Muscle layer of colon (tissue), 2 donors: ENCODE data around the gene SERPIND1.

ENCODE experiments used
- H3K27ac ChIP-seq: one replicate; pipeline ENCODE4 v1.7.0; 2013; ENCODE audit warnings: low read depth, mild to moderate bottlenecking, low read length, moderate library complexity
- H3K27me3 ChIP-seq, 2 donors: one replicate each; pipeline ENCODE4 v1.7.0; 2013; ENCODE audit warnings: low read length in 2 of 2, mild to moderate bottlenecking in 2 of 2; ENCODE audit not compliant: insufficient read depth in 2 of 2, control insufficient read depth in 1 of 2
- H3K36me3 ChIP-seq: one replicate; pipeline ENCODE4 v1.7.0; 2013; ENCODE audit warnings: mild to moderate bottlenecking, low read length; ENCODE audit not compliant: insufficient read depth
- H3K4me1 ChIP-seq: one replicate; pipeline ENCODE4 v1.7.0; 2013; ENCODE audit warnings: mild to moderate bottlenecking, low read length; ENCODE audit not compliant: insufficient read depth
- H3K4me3 ChIP-seq, 2 donors: one replicate each; pipeline ENCODE4 v1.7.0; 2013; ENCODE audit warnings: low read length in 2 of 2, low read depth in 1 of 2, mild to moderate bottlenecking in 1 of 2, moderate library complexity in 1 of 2
- H3K9ac ChIP-seq: one replicate; pipeline ENCODE4 v1.7.0; 2013; ENCODE audit warnings: low read length
- H3K9me3 ChIP-seq: one replicate; pipeline ENCODE4 v1.7.0; 2013; ENCODE audit warnings: mild to moderate bottlenecking, low read length
- donor health status: abdominal sarcoma.
- donor health status: Adenocarcinoma of cecum.

The SERPIND1 gene

DNA sequence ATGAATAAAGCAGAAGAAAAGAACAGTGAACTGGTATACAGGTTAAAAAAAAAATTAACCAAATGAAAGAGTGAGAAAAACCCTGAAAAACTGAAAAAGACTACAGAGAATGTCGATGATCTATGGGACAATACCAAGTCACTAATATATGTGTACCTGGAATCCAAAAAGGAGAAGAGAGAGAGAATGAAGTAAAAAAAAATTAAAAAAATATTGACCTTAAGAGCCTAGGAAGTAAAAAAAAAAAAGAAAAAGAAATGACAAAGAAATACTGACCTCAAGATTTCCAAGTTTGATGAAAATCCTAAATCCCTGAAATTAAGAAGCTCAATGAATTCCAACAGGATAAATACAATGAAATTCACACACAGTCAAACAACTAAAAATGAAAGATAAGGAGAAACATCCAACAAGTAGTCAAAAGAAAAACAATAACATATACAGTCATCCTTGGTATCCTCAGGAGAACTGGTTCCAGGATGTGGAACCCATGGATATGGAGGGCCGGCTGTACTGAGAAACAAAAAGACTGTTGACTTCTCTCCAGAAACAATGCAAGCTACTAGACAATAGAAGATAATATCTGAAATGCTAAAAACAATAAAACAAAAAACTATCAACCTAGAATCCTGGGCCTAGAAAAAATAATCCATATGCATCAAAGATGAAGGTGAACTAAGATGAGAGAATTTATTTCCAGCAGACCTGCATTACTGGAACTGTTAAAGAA is 33.5 kb upstream of the SERPIND1 start:
- H3K9ac ChIP-seq = no peak overlapping the region
- H3K27me3 ChIP-seq = no peaks in the 10 kb centered on the region
- peaks cover 5% of the 10 kb centered on the region for H3K9me3 ChIP-seq
- no peaks in the 10 kb centered on the region for H3K4me1 ChIP-seq
- no peak overlapping the region for H3K4me3 ChIP-seq
- H3K36me3 ChIP-seq = peaks cover 50% of the 10 kb centered on the region
- no peak overlapping the region for H3K27ac ChIP-seq

DNA sequence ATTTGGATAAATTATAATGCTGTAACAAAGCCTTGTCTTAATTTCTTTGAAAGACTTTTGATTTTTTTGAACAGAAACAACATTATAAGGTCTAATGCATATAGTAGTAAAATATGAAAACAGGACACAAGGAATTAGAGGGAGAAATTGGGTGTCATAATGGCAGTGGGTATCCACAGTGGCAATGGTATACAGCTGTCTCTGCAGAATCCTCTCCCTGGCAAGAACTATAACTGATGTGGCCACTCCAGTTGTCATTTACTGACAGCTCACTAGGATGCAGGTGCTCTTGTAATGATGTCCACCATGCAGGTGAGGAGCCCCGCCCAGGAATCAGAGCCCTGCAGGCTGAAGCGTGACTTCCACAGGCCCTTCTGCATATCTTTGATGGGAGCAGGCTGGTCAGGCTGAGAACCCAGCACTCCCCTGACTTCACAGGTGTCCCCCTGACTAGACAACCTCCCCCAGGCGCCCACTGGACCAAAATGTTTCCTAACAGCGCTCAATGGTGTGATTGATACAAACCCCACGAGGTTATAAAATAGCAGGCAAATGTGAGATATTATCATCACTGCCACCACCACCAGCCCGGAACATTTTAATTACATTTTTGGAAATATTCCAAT is 32.8 kb upstream of the SERPIND1 start:
- H3K4me1 ChIP-seq = no peaks in the 10 kb centered on the region
- H3K9me3 ChIP-seq = peaks cover 5% of the 10 kb centered on the region
- no peak overlapping the region for H3K4me3 ChIP-seq
- H3K27me3 ChIP-seq = no peaks in the 10 kb centered on the region
- no peak overlapping the region for H3K27ac ChIP-seq
- H3K9ac ChIP-seq = no peak overlapping the region
- peaks cover 50% of the 10 kb centered on the region for H3K36me3 ChIP-seq

DNA sequence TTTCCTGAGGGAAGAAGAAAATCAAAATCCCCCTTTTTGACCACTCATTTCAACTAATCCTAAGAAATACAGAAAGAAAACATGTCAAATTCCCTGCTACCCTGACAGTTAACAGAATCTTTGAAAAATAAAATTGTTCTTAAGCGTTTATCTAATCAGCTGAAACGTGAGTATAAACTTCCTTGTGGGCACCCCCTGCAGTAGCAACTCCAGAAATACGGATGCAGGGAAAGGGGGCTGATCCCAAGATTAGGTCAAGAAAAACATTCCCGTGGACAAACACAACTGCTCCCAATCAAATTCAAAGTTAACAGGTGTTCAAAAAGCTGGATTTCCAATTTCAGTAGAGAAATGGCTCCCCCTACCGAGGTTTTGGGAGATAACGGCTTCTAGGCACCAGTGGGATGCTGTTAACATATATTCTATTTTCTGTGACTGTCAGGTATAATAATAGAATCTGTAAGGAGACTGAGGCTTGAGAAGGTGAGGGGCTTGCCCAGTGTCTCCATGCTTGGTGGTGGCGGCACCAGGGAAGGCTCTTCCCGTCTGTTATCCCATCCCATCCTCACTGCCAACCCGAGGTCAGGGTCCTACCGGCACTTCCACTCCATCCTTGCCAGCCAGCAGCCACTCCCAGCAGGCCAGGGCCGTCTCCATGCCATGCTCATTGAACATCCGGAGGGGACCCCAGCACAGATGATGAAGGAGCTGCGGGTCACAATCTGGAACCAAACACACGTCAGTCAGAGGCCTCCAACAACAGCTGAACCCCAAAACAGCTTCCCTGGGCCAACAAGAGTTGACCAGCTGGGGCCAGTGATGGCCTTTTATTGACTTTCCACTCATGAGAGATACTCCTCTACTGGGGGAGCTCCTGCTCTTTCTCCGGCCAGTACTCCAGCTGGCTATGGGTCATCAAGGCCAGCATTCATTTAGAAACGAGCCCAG is 32.0 kb upstream of the SERPIND1 start:
- Histone ChIP-seq H3K36me3 (peaks cover 55% of the 10 kb centered on the region), H3K4me3 (no peak overlapping the region), H3K9ac (no peak overlapping the region), H3K27me3 (no peaks in the 10 kb centered on the region), H3K9me3 (peaks cover 5% of the 10 kb centered on the region), H3K4me1 (no peaks in the 10 kb centered on the region), H3K27ac (no peak overlapping the region)

DNA sequence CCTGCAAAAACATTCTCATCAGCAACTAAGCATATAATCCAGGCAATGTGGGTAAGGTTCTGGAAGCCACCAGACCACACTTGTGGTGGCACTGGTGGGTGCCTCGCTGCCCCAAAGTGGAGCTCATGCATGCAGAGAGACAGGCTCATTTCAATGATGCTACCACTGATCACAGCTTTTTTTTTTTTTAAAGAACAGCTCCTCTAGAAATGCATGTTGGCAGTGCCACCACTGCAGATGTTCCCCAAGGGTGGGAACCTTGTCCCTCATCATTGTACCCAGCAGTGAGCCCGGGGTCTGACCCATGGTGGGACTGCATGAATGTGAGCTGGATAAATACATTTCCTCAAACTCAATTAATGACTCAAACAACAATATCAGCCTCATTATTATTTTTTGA is 31.1 kb upstream of the SERPIND1 start:
- Histone ChIP-seq H3K27ac (no peak overlapping the region), H3K9me3 (peaks cover 5% of the 10 kb centered on the region), H3K27me3 (no peaks in the 10 kb centered on the region), H3K9ac (no peak overlapping the region), H3K36me3 (peaks cover 62% of the 10 kb centered on the region), H3K4me3 (no peak overlapping the region), H3K4me1 (no peaks in the 10 kb centered on the region)

DNA sequence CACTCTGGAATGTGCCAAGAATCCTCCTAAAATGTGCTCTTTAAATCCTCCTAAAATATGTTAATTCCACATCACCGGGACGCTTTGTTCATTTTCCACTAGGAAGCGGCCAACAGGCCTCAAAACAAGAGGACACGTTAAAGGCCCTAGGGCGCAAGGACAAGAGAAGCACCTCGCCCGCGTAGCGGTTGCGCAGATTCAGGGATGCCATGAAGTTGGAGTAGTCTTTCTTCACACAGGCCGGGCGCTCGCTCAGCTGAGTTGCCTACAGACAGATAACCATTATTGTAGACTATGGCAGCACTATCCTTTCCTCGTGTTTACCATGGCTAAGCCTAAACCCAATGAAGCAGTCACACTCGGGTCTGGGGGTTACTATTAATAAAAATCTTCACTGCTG is 29.5 kb upstream of the SERPIND1 start:
- no peak overlapping the region for H3K4me3 ChIP-seq
- no peak overlapping the region for H3K27ac ChIP-seq
- no peak overlapping the region for H3K9ac ChIP-seq
- H3K4me1 ChIP-seq = no peaks in the 10 kb centered on the region
- H3K36me3 ChIP-seq = peaks cover 68% of the 10 kb centered on the region
- no peaks in the 10 kb centered on the region for H3K27me3 ChIP-seq
- H3K9me3 ChIP-seq = peaks cover 5% of the 10 kb centered on the region

DNA sequence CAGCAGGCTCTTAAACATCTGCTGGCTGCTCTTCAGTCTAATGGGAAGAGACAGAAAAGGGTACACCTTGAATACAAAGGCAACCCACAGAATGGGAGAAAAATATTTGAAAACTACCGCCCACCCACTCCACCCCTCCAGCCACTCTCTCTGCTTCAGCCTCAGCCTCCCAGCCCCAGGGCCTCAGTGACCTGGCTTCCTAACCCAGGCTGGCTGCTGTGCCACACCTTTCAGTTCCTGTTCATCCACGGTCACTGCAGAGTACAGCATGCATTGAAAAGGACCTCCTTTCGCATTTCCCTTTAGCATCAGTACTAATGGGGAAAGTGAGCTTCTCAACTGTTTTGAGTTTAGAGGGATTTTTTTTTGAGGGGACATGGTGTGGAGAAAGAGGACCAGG is 28.8 kb upstream of the SERPIND1 start:
- no peak overlapping the region for H3K4me3 ChIP-seq
- no peak overlapping the region for H3K9ac ChIP-seq
- peaks cover 5% of the 10 kb centered on the region for H3K9me3 ChIP-seq
- H3K27ac ChIP-seq = no peak overlapping the region
- no peaks in the 10 kb centered on the region for H3K4me1 ChIP-seq
- H3K36me3 ChIP-seq = peaks cover 74% of the 10 kb centered on the region
- H3K27me3 ChIP-seq = no peaks in the 10 kb centered on the region

DNA sequence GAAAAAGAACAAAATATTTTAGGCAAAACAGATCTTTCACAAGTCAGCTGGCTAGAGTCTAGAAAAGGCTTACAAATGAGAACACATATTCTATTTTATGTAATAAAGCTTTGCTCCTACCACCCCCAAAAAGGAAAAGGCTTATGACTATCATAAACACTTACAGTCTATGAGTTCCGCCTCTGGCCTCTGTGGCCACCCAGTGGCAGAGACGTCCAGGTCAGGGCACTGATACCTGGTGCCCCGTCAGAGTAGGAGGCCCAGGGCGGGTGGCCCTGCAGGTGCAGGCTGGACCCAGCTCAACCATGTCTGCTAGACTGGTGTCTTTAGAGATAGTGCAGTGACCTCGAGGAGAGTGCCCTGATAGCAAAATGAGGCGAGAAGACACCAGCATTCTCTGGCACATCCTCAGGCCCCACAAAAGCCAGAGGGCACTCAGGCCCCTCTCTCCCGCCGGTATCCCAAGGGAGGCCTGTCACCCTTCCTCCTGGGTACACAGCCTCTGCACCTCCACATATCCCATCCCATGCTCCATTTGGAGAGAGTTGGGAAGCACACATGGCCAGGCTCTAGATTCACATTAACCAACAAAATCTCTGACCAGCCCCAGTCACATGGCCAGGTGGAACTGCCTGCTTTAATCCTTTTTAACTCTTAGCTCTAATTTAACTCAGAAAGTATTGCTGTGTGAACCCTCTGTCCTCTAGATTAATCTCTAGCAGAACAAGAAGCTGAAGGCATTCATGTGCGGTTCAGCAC is 27.3 kb upstream of the SERPIND1 start:
- Histone ChIP-seq H3K9me3 (no peaks in the 10 kb centered on the region), H3K27ac (no peak overlapping the region), H3K36me3 (peaks cover 68% of the 10 kb centered on the region)

DNA sequence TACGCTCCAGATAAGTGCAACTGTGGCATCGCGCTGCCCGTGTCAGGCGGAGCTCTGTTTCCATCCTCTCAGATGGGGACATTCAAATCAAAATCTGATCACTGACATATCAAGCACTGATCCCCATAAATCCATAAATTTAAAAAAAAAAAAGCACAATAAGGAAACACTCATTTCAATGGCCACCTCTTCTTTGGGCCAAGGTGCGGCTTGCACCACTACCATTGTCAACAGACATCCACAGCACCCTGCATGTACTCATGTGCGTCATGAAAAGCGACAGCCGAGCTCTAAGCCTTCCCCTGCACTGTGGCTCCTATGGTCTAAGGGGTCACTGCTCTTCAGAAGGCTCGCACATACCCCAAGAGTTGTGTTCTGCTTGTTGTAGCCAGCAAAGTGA is 26.7 kb upstream of the SERPIND1 start:
- no peak overlapping the region for H3K27ac ChIP-seq
- peaks cover 70% of the 10 kb centered on the region for H3K36me3 ChIP-seq

More for the DNA sequence above, 27.3 kb upstream of the SERPIND1 start:
- Histone ChIP-seq H3K9ac (no peak overlapping the region), H3K27me3 (no peaks in the 10 kb centered on the region), H3K4me3 (no peak overlapping the region), H3K4me1 (peaks cover 10% of the 10 kb centered on the region)

DNA sequence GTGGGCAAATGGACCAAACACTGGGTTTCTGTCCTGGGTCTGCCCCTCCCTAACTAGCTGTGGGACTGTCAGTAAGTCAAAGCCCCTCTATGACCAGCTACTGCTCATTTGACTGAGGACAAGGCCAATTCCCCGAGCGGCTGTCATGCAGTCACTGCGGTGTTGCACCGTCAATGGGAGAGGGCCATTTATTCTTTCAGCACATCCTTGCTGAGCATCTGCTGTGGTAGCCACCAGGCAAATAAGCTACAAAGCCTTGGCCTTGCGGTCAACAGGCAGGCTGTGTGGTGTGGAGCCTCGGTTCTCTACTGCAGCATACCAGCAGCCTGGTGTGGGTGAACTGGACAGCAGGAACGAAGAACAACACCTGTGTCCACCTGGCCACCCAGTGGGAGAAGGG is 25.8 kb upstream of the SERPIND1 start:
- H3K27ac ChIP-seq = peak overlapping the region; percentile 24

More for the DNA sequence above, 26.7 kb upstream of the SERPIND1 start:
- H3K9ac ChIP-seq = no peak overlapping the region
- H3K4me1 ChIP-seq = peaks cover 10% of the 10 kb centered on the region
- no peak overlapping the region for H3K4me3 ChIP-seq
- H3K27me3 ChIP-seq = no peaks in the 10 kb centered on the region
- H3K9me3 ChIP-seq = no peaks in the 10 kb centered on the region

DNA sequence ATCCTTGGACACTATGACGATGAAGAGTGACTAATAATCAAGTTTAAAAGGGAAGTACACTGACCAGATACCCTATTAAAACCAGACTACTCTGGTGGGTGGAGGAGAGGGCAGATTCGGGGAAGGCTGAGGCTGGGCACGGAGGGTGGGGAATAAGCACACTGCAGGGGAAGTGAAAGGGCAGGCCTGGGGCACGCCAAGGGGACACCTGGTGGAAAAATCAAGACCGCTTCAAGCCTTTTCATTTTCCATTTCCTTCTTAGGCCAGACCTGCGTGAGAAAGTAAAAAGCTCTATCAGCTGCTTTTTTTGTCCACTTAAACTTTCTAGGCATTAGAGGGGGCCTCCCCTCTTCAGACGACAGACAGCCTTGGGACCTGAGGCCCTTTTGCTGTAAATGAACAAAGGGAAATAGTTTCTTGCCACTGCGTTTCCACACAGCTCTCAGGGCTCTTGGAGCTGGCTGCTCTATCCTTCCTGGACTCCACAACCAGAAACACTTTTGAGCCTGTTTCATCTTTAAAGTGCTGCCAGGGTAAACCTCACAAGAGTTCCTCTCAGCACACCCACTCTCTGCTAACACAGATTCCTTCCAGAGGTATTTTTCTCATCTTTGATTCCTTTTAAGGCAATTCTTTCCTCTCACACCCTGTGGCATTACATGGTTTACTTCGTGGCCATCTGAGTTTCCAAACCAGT is 25.0 kb upstream of the SERPIND1 start:
- Histone ChIP-seq H3K9me3 (no peaks in the 10 kb centered on the region), H3K36me3 (peaks cover 68% of the 10 kb centered on the region), H3K27ac (peak overlapping the region; percentile 61), H3K27me3 (no peaks in the 10 kb centered on the region), H3K4me1 (peaks cover 10% of the 10 kb centered on the region), H3K4me3 (no peak overlapping the region), H3K9ac (no peak overlapping the region)

More for the DNA sequence above, 25.8 kb upstream of the SERPIND1 start:
- Histone ChIP-seq H3K4me1 (peaks cover 10% of the 10 kb centered on the region), H3K9ac (no peak overlapping the region), H3K27me3 (no peaks in the 10 kb centered on the region), H3K4me3 (no peak overlapping the region), H3K9me3 (no peaks in the 10 kb centered on the region), H3K36me3 (peaks cover 69% of the 10 kb centered on the region)
